Lower leg skin (tissue), 3 donors: ENCODE measurements around the gene CEP76.

Experiments used
- CTCF ChIP-seq, 3 donors: fragments of 450-650 bp; IDR thresholded peaks; one replicate each; pipeline ENCODE4 v1.5.1; 2016; ENCODE audit warnings: antibody characterized with exemption in 3 of 3, mild to moderate bottlenecking in 3 of 3, moderate library complexity in 2 of 3
- POLR2A ChIP-seq, 2 donors: fragments of 450-650 bp; IDR thresholded peaks; one replicate each; pipeline ENCODE4 v1.6.1; 2016 to 2017; ENCODE audit warnings: antibody characterized with exemption in 2 of 2, mild to moderate bottlenecking in 1 of 2, moderate library complexity in 1 of 2

GRCh38 chr18:12658426-12659138 lies 43.9 kb downstream of the CEP76 start:
- TF ChIP-seq POLR2A (IDR thresholded peaks at IDR 0.05) (no peak), CTCF (IDR thresholded peaks at IDR 0.05) (no peak)
